Measurements from ENCODE around the gene HOXB5. TPM values are rescaled to one million over a fixed set of nuclear protein-coding genes. Genes with fewer than 3 reads are reported as not detected.

Gene HOXB5
- total and polyA plus RNA-seq, 12 donors = 0.12 to 10.5 (median 3.6) TPM

DNA sequence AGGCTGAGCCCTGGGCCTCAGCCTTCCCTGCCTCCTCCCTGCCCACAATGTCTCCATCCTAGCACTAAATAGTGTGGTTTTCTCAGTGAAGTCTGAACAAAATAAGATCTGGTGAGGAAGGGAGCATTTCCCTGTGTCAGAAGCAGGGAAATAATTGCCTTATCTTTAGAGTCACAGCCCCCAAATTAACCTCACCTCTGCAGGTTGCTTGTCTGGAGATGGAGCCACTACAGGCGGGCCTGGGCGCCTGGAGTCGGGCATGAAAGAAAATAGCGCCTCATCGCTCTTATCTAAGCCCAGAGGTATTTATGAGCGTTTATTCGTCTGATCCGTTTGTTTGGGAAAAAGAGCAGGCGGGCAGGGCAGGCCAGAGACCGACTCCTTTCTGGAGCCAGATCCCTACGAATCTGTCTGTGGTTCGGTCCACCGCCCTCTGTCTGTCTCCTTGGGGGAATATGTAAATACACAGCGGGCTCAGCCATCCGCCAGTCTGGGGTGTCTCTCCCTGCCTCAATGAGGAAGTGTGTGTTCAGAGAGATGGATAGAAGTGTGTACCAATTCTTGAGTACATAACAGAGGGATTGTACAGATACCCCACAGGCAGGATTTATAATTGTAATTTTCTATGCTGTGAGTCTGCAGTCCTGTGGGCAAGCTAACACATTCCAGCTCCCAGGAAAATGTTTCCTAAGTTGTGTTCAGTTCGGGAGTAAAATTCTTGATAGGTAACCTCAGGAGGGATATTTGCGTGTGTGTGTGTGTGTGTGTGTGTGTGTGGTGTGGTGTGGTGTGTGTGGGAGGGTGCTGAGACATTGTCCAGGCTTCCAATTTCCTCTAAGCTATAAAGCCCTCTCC, 6.9 kb upstream of the HOXB5 start:
- intact Hi-C loops (cut with DNase I) = no loop called here
- DNase-seq = no peak
- Histone ChIP-seq H3K9me3 (replicated peaks in 1 of 3) (no peaks in the 10 kb centered on the region), H3K4me1 (replicated peaks in 1 of 2) (peaks cover 0 to 30% of the 10 kb centered on the region in 2 donors), H3K27ac (no peak overlapping the region), H3K4me3 (no peak overlapping the region), H3K36me3 (replicated peaks in 1 of 2) (peaks cover 0 to 8% of the 10 kb centered on the region in 2 donors), H3K27me3 (no peaks in the 10 kb centered on the region)
- 84 to 90% (median 87%) methylated on average over 17 of the region's 17 CpGs for WGBS, 4 donors
- TF ChIP-seq, protein P1, sequence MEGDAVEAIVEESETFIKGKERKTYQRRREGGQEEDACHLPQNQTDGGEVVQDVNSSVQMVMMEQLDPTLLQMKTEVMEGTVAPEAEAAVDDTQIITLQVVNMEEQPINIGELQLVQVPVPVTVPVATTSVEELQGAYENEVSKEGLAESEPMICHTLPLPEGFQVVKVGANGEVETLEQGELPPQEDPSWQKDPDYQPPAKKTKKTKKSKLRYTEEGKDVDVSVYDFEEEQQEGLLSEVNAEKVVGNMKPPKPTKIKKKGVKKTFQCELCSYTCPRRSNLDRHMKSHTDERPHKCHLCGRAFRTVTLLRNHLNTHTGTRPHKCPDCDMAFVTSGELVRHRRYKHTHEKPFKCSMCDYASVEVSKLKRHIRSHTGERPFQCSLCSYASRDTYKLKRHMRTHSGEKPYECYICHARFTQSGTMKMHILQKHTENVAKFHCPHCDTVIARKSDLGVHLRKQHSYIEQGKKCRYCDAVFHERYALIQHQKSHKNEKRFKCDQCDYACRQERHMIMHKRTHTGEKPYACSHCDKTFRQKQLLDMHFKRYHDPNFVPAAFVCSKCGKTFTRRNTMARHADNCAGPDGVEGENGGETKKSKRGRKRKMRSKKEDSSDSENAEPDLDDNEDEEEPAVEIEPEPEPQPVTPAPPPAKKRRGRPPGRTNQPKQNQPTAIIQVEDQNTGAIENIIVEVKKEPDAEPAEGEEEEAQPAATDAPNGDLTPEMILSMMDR (IDR thresholded peaks at IDR 0.05) = no peak
- TF ChIP-seq POLR2A (IDR thresholded peaks at IDR 0.05) = no peak

GRCh38 chr17:48599354-48599753, 5.8 kb upstream of the HOXB5 start:
- intact Hi-C loops (cut with DNase I) = loop anchor here (5.0 to 10.0 kb wide), 2 partner anchors 255 to 262 kb away; no protein-coding TSS in a partner anchor
- Histone ChIP-seq H3K27me3 (no peaks in the 10 kb centered on the region), H3K4me3 (no peak overlapping the region), H3K27ac (no peak overlapping the region), H3K9me3 (replicated peaks in 1 of 3) (no peaks in the 10 kb centered on the region), H3K36me3 (replicated peaks in 1 of 2) (peaks cover 0 to 13% of the 10 kb centered on the region in 2 donors), H3K4me1 (replicated peaks in 1 of 2) (peaks cover 0 to 33% of the 10 kb centered on the region in 2 donors)
- no peak for DNase-seq
- TF ChIP-seq, protein P1 (IDR thresholded peaks at IDR 0.05) = no peak
- TF ChIP-seq POLR2A (IDR thresholded peaks at IDR 0.05) = no peak
- WGBS, 4 donors = 78 to 94% (median 89%) methylated on average over 5 of the region's 5 CpGs

DNA sequence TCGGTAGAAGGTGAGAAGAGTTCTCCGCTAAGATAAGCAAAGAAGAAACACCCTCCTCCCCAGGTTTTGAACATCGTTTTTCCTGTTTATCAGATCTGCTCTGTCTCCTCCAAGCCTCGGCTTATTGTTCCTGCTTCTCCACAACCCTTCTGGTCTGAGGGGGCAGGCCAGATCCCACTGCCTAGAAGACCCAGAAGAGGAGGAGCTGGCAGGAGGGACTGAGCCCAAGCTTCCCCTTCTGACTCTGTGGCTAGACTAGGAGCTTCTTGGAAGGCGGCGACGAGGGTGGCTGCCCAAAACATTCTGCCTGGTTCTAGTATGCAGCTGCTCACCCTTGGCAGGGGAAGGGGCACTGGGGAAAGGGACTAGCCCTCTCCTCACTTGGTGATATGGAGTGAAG, 5.2 kb upstream of the HOXB5 start:
- no peak for DNase-seq
- Histone ChIP-seq H3K9me3 (replicated peaks in 1 of 3) (no peaks in the 10 kb centered on the region), H3K27ac (peak overlapping the region in 1 of 5 donors; percentile 84), H3K27me3 (no peaks in the 10 kb centered on the region), H3K4me1 (replicated peaks in 1 of 2) (peaks cover 0 to 38% of the 10 kb centered on the region in 2 donors), H3K4me3 (no peak overlapping the region), H3K36me3 (replicated peaks in 1 of 2) (peaks cover 0 to 13% of the 10 kb centered on the region in 2 donors)
- 43 to 60% (median 53%) methylated on average over 4 to 7 of the region's 7 CpGs for WGBS, 4 donors
- intact Hi-C loops (cut with DNase I) = loop anchor here (5.0 to 10.0 kb wide), 2 partner anchors 254 to 261 kb away; no protein-coding TSS in a partner anchor
- TF ChIP-seq, protein P1 (IDR thresholded peaks at IDR 0.05) = no peak
- TF ChIP-seq POLR2A (IDR thresholded peaks at IDR 0.05) = no peak

- intact Hi-C loops (cut with DNase I) = loop anchor here (5.0 to 10.0 kb wide), 2 partner anchors 253 to 261 kb away; no protein-coding TSS in a partner anchor
- H3K4me1 ChIP-seq (replicated peaks in 1 of 2) = peaks cover 0 to 40% of the 10 kb centered on the region in 2 donors
Measured at GRCh38 chr17:48597778-48598631, 4.4 kb upstream of the HOXB5 start.

More at GRCh38 chr17:48597778-48598631, 4.4 kb upstream of the HOXB5 start:
- no peaks in the 10 kb centered on the region for H3K9me3 ChIP-seq (replicated peaks in 1 of 3)
- H3K27ac ChIP-seq = peak overlapping the region in 4 of 5 donors; percentile 11 to 87 (median 80)
- no peaks in the 10 kb centered on the region for H3K27me3 ChIP-seq
- peak overlapping the region in 3 of 4 donors; percentile 48 to 72 (median 50) for H3K4me3 ChIP-seq
- DNase-seq = peak; percentile 63 to 90 (median 76)
- 2 to 15% (median 2%) methylated on average over 28 to 68 of the region's 68 CpGs for WGBS, 4 donors
- H3K36me3 ChIP-seq (replicated peaks in 1 of 2) = peaks cover 0 to 13% of the 10 kb centered on the region in 2 donors
- TF ChIP-seq, protein P1 (IDR thresholded peaks at IDR 0.05) = no peak
- TF ChIP-seq POLR2A (IDR thresholded peaks at IDR 0.05) = peak; percentile 37 to 73
